CD4-positive, alpha-beta T cell treated with Interleukin-15 for 4 hours (primary cell): ENCODE measurements around the gene EPHB4.
A peak's percentile ranks its signal among the peaks of the same experiment; 100 is the strongest.
"Not testable (repeated sequence)": the region's sequence is repeated elsewhere in the genome, so short reads cannot be mapped to it uniquely, and the experiment has no call there.

Experiments
- DNase-seq: peaks from one replicate; pipeline ENCODE4 v3.0.0-alpha.2; 2020; ENCODE audit warnings: low spot score

The EPHB4 gene

GRCh38 chr7:100819586-100819985, 7.7 kb downstream of the EPHB4 start:
- DNase-seq = no peak

- no peak for DNase-seq
Observed at GRCh38 chr7:100818825-100819224, 8.5 kb downstream of the EPHB4 start.

GRCh38 chr7:100818366-100818765, 9.0 kb downstream of the EPHB4 start:
- no peak for DNase-seq

GRCh38 chr7:100817097-100817496, 10.2 kb downstream of the EPHB4 start:
- no peak for DNase-seq

GRCh38 chr7:100816515-100816914, 10.8 kb downstream of the EPHB4 start:
- not testable (repeated sequence) for DNase-seq

- DNase-seq = no peak
Observed at GRCh38 chr7:100812729-100813128, 14.6 kb downstream of the EPHB4 start.

- no peak for DNase-seq
Observed at GRCh38 chr7:100811480-100811879, 15.8 kb downstream of the EPHB4 start.

GRCh38 chr7:100808354-100808875, 18.9 kb downstream of the EPHB4 start:
- DNase-seq = no peak

- not testable (repeated sequence) for DNase-seq
Observed at GRCh38 chr7:100806883-100807282, 20.4 kb downstream of the EPHB4 start.

- no peak for DNase-seq
Observed at GRCh38 chr7:100806276-100806675, 21.0 kb downstream of the EPHB4 start.

GRCh38 chr7:100804681-100805431, 22.5 kb downstream of the EPHB4 start:
- no peak for DNase-seq

- DNase-seq = peak; percentile 32
Observed at GRCh38 chr7:100803398-100804161, 23.7 kb downstream of the EPHB4 start.

GRCh38 chr7:100802951-100803350, 24.4 kb downstream of the EPHB4 start:
- DNase-seq = no peak

GRCh38 chr7:100801833-100802568, 25.3 kb downstream of the EPHB4 start:
- DNase-seq = no peak

GRCh38 chr7:100799037-100799896, 28.1 kb downstream of the EPHB4 start:
- DNase-seq = peak; percentile 54

- no peak for DNase-seq
Observed at GRCh38 chr7:100794741-100795140, 32.6 kb downstream of the EPHB4 start.

- no peak for DNase-seq
Observed at GRCh38 chr7:100793806-100794660, 33.3 kb downstream of the EPHB4 start.

- no peak for DNase-seq
Observed at GRCh38 chr7:100791881-100792666, 35.2 kb downstream of the EPHB4 start.

- DNase-seq = no peak
Observed at GRCh38 chr7:100789055-100789454, 38.3 kb downstream of the EPHB4 start.

GRCh38 chr7:100786323-100786722, 41.0 kb downstream of the EPHB4 start:
- no peak for DNase-seq
